ENCODE data around the gene PEX3. TPM values are rescaled to one million over a fixed set of nuclear protein-coding genes. Genes with fewer than 3 reads are reported as not detected.

PEX3 gene
- total RNA-seq, 2 donors from 2014 or later = 10.0 to 12.2 TPM

DNA sequence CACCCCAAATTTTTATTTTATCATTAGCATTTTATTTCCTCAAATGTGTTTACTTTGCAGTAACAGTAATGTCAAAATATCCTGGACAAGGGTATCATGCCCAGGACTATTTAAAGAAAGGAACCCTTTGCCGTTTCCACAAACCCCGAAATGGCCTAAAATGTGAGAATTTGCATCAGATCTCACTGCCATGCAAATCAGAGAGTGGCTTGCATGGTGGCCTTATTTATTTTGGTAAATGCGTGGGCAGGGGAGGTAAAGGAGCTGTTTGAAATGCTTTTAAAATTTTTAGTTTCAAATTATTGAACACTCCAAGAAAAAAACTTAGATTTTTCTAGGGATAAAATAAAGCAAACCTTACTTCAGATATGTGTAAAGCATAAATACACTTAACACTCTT is 43.9 kb upstream of the PEX3 start:
- Histone ChIP-seq H3K4me3 (ENCODE audit: low read length) (no peak overlapping the region), H3K9ac (ENCODE audit: extremely low read depth, low read length, poor library complexity, severe bottlenecking) (no peak overlapping the region), H3K27me3 (ENCODE audit: control insufficient read depth, insufficient read depth, low read length, poor library complexity, severe bottlenecking) (no peaks in the 10 kb centered on the region), H3K9me3 (ENCODE audit: control insufficient read depth, low read length) (peaks cover 4% of the 10 kb centered on the region), H3K36me3 (ENCODE audit: control insufficient read depth, insufficient read depth, low read length) (no peaks in the 10 kb centered on the region), H3K27ac (ENCODE audit: low read depth, low read length) (no peak overlapping the region), H3K4me1 (ENCODE audit: control insufficient read depth, insufficient read depth, low read length) (peaks cover 3% of the 10 kb centered on the region)
- H3K36me3 Mint-ChIP-seq (ENCODE audit: low read depth) = no peaks in the 10 kb centered on the region
- H3K4me3 Mint-ChIP-seq = no peak overlapping the region
- no peak for DNase-seq
- TF ChIP-seq, protein P1, sequence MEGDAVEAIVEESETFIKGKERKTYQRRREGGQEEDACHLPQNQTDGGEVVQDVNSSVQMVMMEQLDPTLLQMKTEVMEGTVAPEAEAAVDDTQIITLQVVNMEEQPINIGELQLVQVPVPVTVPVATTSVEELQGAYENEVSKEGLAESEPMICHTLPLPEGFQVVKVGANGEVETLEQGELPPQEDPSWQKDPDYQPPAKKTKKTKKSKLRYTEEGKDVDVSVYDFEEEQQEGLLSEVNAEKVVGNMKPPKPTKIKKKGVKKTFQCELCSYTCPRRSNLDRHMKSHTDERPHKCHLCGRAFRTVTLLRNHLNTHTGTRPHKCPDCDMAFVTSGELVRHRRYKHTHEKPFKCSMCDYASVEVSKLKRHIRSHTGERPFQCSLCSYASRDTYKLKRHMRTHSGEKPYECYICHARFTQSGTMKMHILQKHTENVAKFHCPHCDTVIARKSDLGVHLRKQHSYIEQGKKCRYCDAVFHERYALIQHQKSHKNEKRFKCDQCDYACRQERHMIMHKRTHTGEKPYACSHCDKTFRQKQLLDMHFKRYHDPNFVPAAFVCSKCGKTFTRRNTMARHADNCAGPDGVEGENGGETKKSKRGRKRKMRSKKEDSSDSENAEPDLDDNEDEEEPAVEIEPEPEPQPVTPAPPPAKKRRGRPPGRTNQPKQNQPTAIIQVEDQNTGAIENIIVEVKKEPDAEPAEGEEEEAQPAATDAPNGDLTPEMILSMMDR (conservative IDR thresholded peaks at IDR 0.05) = no peak
- H3K4me1 Mint-ChIP-seq = peaks cover 12% of the 10 kb centered on the region
- no peak overlapping the region for H3K27ac Mint-ChIP-seq
- WGBS, 2 experiments (ENCODE audit: insufficient coverage in 1 of 2, insufficient read length in 1 of 2) = 92 to 97% methylated on average over 2 to 3 of the region's 3 CpGs
- no peaks in the 10 kb centered on the region for H3K27me3 Mint-ChIP-seq (ENCODE audit: insufficient read depth)
- H3K9me3 Mint-ChIP-seq = no peaks in the 10 kb centered on the region

DNA sequence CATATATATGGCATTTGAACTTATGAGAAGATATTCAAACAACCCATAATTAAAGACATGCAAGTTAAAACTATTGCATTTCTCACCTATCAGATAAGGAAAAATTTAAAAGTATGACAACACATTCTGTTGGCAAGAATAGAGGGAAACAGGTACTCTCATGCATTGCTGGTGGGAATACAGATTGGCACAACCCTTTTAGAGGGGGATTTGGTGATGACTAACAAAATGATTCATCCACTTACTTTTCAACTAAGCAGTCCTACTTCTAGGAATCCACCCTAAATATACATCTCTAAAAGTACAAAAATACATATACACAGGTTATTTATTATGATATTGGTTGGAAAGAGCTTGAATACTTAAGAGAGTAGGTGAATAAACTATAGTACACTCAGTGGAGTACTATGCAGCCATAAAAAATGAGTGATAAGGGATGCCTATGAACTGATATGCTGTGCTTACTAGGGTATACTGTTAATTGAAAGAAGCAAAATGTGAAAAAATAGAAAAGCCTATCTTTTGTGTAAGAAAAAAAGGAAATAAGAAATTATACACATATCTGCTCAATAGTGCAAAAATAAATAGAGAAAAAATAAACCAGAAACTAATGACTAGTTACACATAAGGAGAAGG is 42.3 kb upstream of the PEX3 start:
- peaks cover 3% of the 10 kb centered on the region for H3K4me1 ChIP-seq (ENCODE audit: control insufficient read depth, insufficient read depth, low read length)
- peaks cover 4% of the 10 kb centered on the region for H3K9me3 ChIP-seq (ENCODE audit: control insufficient read depth, low read length)
- Mint-ChIP-seq H3K27ac (no peak overlapping the region), H3K9me3 (no peaks in the 10 kb centered on the region), H3K4me1 (peaks cover 12% of the 10 kb centered on the region), H3K36me3 (ENCODE audit: low read depth) (no peaks in the 10 kb centered on the region), H3K4me3 (no peak overlapping the region), H3K27me3 (ENCODE audit: insufficient read depth) (no peaks in the 10 kb centered on the region)
- DNase-seq = no peak
- no peak overlapping the region for H3K27ac ChIP-seq (ENCODE audit: low read depth, low read length)
- no peaks in the 10 kb centered on the region for H3K36me3 ChIP-seq (ENCODE audit: control insufficient read depth, insufficient read depth, low read length)
- no peak overlapping the region for H3K4me3 ChIP-seq (ENCODE audit: low read length)
- TF ChIP-seq, protein P1 (conservative IDR thresholded peaks at IDR 0.05) = no peak
- H3K9ac ChIP-seq (ENCODE audit: extremely low read depth, low read length, poor library complexity, severe bottlenecking) = no peak overlapping the region
- no peaks in the 10 kb centered on the region for H3K27me3 ChIP-seq (ENCODE audit: control insufficient read depth, insufficient read depth, low read length, poor library complexity, severe bottlenecking)

DNA sequence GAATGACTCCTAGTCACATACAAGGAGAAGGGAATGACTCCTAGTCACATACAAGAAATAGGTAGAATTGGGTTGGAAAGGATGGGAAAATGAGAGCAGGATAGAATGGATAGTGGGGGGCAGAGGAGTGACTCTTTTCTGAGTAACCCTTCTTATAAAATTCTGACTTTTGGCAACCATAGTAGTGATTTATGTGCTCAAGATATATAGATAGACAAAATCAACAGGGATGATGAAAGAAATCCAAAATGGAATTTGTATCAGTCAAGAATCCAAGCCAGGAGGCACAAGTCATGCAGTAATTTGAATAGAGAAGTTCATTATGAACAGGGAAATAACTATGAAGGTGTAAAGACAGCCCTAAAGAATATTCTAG is 41.8 kb upstream of the PEX3 start:
- Histone ChIP-seq H3K4me1 (ENCODE audit: control insufficient read depth, insufficient read depth, low read length) (peaks cover 3% of the 10 kb centered on the region), H3K9ac (ENCODE audit: extremely low read depth, low read length, poor library complexity, severe bottlenecking) (no peak overlapping the region), H3K36me3 (ENCODE audit: control insufficient read depth, insufficient read depth, low read length) (no peaks in the 10 kb centered on the region), H3K9me3 (ENCODE audit: control insufficient read depth, low read length) (peaks cover 4% of the 10 kb centered on the region), H3K27ac (ENCODE audit: low read depth, low read length) (no peak overlapping the region), H3K4me3 (ENCODE audit: low read length) (no peak overlapping the region), H3K27me3 (ENCODE audit: control insufficient read depth, insufficient read depth, low read length, poor library complexity, severe bottlenecking) (no peaks in the 10 kb centered on the region)
- TF ChIP-seq, protein P1 (conservative IDR thresholded peaks at IDR 0.05) = no peak
- Mint-ChIP-seq H3K9me3 (no peaks in the 10 kb centered on the region), H3K36me3 (ENCODE audit: low read depth) (no peaks in the 10 kb centered on the region), H3K27ac (no peak overlapping the region), H3K4me1 (peaks cover 12% of the 10 kb centered on the region), H3K27me3 (ENCODE audit: insufficient read depth) (no peaks in the 10 kb centered on the region), H3K4me3 (no peak overlapping the region)
- DNase-seq = no peak
